22Rv1 (cell line): ENCODE measurements around the gene LRRC59.

Experiments
- ZFX ChIP-seq: fragments of 450-650 bp; IDR thresholded peaks from 2 replicates; pipeline ENCODE4 v1.6.1; 2017; ENCODE audit warnings: antibody characterized with exemption, borderline replicate concordance
- TF ChIP-seq, protein P1 (sequence below): fragments of 450-650 bp; IDR thresholded peaks from 2 replicates; pipeline ENCODE4 v1.5.1; 2017; ENCODE audit warnings: mild to moderate bottlenecking

DNA sequence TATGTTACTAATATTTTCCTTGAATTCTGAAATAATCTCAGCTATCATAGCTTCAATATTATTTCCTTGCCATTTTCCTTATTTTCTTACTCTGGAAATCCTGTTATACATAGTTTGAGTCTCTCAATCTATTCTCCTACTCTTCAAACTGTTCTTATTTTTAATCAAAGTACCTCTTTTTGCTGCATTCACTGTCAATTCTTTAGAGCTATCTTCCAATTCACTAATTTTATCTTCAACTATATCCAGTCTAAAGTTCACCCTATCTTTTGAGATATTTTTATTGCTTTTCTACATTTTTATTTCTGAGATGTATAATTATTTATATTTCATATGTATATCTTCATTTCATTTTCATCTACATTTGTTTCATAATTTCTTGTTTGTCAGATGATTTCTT is 58.7 kb downstream of the LRRC59 start:
- TF ChIP-seq, protein P1, sequence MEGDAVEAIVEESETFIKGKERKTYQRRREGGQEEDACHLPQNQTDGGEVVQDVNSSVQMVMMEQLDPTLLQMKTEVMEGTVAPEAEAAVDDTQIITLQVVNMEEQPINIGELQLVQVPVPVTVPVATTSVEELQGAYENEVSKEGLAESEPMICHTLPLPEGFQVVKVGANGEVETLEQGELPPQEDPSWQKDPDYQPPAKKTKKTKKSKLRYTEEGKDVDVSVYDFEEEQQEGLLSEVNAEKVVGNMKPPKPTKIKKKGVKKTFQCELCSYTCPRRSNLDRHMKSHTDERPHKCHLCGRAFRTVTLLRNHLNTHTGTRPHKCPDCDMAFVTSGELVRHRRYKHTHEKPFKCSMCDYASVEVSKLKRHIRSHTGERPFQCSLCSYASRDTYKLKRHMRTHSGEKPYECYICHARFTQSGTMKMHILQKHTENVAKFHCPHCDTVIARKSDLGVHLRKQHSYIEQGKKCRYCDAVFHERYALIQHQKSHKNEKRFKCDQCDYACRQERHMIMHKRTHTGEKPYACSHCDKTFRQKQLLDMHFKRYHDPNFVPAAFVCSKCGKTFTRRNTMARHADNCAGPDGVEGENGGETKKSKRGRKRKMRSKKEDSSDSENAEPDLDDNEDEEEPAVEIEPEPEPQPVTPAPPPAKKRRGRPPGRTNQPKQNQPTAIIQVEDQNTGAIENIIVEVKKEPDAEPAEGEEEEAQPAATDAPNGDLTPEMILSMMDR, result no peak
- no peak for TF ChIP-seq ZFX
